ENCODE measurements around the gene SECISBP2L.
A peak's percentile ranks its signal among the peaks of the same experiment; 100 is the strongest.
"Not testable (repeated sequence)": the region's sequence is repeated elsewhere in the genome, so short reads cannot be mapped to it uniquely, and the experiment has no call there.

SECISBP2L gene

DNA sequence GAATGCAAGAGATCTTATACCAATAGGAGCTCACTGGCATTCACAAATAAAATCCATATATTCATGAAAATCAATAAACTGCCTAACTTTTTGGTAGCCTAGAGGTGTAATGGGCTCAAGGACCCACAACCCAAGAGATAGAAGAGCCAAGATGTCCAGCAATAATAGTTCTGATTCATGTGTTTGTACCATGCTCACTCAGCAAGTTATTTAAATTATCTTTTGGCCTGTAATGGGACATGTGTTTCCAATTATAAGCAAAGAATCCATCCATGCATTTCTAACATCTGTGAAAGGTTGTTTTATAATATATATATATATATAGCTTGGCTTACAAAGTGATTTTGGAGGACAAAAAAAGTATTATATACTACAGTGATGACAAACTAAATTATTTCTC lies 52.9 kb downstream of the SECISBP2L start:
- no peak for DNase-seq

DNA sequence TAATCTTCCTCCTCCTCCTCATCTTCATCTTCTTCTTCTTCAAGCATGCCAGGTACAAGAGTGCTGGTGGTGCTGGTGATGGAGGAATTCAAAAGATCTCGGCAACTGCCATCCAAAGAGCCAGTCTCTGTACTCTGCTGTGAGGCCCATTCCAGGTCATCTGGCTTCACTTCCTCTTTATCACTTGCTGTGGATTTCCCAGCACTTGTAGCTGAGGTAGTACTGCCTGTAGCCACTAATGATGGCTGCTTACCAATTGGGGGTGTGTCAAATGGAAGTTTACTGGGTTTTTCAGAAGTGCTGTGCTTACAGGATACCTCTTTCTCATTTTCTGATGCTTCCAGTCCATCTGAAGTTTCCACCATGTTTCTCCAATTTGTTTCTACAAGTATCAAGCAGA lies 53.7 kb downstream of the SECISBP2L start:
- DNase-seq = no peak

DNA sequence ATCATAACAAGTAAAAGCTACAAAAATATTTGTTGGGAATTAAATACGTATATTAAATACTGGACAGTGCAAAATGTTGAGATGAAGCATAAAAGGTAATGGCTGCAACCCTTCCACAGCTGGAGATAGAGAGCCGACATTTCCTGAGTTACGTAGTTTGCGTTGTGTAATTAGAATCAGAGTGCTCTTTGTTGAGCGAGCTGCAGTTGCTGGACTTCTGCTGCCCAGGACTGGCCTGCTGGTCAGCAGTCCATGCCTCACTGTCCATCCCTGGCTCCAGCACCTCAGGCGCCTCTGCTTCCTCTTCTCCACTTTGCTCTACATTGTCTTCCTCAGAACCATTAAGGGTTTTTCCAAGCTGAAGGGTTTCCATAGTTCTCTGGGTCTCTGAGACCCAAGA lies 54.1 kb downstream of the SECISBP2L start:
- DNase-seq = no peak

DNA sequence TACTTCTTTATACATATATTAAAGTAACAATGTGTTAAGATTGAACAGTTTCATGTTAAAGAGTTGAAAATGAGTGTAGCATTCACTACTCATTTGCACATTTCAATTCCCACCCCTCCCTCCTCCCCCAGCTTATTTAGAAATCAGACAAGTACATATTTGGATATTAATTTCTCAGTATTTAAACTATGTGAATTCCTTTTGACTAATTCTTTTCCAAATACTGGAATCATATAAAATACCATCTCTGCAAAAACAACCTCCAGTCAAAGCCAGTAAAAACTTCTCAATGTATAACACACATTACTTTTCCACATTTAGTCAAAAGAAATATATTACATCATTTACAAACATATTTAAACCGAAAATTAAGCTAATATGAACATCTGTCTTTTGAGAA lies 57.1 kb downstream of the SECISBP2L start:
- no peak for DNase-seq

DNA sequence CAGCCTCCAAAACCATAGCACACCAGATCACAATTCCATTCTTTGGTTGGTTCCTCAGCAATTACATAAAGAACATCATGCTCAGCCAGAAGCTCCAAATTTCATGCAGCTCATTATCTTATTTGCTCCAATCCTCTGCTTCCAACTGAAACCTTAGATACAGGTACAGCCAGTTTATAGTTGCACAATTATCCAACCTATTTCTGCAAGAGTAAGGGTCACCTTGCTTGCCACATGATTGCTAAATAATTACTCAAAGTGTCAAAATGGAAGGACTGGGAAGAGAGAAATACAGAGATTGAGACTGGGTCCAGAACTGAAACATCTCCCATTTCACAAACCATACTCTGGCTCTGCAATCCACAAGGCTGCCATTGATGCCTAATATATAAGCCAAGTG lies 59.1 kb downstream of the SECISBP2L start:
- DNase-seq = no peak

DNA sequence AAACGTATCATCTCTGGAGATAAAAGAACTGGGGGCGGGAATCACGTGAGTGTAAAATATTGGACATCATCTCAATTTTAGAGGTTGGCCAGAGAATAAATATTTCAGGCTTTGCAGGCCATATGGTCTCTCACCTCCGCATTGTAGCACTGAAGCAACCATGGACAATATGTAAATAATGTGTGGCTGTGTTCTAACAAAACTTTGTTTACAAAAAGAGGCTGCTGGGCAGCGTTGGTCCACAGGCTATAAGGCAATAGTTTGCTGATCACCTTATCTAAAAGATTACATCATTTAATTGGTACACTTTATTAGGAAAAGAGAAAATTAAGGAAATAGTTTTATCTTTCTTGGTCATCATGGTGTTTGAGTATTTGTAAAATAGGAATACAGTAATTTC lies 60.0 kb downstream of the SECISBP2L start:
- DNase-seq = no peak

DNA sequence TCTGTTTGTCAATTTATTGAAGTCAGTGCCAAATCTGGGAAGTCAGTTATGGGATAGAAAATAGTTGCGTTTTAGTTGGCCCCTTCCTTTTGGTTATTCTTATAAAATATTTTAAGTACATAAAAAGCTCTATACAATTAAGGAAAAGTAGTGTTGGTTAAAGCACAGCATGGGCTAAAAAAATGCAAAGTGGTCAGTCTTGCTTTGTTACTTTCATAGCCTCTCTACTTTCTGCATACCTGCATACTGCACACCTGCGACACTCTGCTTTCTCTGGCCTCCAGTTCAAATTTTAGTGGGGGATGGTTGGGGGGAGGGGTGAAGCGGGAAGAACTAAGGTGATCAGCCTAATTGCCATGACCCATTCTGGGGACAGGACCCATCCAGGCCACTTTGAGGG lies 60.7 kb downstream of the SECISBP2L start:
- no peak for DNase-seq

DNA sequence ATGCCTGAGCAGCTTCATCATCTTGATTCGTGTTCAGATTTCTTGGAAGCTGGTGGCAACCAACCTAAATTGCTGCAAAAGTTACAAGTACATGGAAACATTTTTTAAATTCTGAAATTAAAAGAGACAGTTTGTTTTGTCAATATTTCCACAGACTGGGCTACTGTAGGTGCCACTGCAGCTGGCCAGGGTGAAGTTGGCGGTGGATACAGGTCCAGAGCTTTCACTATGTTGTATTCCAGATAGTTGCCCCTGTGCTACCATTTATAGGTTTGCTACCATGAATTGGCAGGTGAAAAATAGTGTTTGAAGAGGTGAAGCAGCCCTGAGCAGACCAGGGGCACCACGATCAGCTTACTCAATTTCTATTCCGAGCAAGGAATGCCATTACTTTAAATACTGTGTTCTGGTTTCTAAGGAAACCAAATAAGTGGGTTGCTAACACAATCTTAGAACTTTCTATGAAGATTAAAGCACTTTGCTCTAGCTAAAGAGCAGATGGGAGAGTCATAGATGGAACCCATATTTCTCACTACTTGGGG lies 61.4 kb downstream of the SECISBP2L start:
- no peak for DNase-seq

DNA sequence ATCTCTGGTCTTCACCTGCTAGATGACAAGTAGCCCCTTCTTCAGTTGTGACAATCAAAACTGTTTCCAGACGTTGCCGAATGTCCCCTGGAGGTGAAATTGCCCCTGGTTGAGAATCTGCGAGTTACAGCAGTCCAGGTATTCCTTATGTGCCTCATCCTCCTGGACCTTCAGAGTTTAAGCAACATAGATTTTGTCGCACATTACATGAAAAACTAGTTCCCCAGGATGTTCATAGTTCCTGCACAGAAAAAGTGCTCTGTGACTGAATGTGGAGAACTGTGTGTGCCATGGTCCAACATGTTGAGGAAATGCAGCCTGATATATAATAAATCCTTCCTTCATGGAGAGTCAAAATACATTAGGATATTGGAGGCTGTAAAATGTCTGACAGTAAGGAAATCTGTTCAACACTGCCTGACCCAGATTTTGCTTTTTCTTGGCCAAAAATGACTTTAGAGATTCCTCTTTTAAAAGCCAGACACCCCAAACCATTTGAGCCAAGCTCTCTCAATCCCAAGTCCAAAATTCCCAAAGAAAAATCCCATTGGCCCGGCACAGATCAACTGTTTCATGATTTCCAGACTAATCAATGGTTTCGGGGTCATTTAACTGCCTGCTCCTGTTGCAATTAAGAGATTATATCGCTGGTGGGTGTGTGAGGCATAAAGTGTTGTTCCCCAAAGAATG lies 62.1 kb downstream of the SECISBP2L start:
- no peak for DNase-seq

DNA sequence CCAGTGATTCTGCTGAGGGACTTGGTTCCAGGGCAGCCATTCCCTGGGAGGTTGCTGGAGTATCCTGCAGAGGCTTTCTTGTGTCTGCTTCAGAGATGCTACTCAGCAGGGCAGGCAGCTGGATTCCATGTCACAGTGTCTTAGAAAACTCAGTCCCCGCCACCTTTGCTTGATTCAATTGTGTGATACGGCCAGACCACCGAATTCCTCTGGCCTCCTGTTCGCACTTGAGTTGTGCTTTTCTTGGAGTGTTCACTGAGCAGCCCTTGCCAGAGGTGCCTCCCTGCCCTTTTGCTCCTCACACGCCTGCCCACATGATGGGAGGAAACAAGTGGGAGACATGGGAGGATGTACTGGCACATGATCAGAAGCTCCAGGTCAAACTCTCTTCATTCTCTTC lies 62.9 kb downstream of the SECISBP2L start:
- no peak for DNase-seq

DNA sequence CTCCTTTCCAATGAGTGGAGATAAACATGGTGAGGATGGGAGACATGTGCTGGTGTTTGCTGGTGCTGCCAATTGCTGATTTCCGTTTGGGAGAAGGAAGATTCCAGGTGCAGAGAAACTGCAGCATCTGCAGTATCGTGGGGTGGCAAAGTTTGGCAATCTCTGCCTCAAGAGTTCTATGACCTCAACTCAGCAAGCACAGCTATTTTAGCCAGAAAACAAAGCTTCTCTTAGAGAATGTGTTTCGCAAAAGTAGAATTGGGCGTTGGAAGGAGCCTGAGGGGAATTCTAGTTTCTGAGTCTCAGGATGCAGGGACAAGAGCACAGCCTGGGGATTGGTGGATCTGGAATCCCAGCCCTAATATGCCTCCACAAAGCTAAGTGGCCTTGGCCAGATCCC lies 64.3 kb downstream of the SECISBP2L start:
- DNase-seq = no peak

DNA sequence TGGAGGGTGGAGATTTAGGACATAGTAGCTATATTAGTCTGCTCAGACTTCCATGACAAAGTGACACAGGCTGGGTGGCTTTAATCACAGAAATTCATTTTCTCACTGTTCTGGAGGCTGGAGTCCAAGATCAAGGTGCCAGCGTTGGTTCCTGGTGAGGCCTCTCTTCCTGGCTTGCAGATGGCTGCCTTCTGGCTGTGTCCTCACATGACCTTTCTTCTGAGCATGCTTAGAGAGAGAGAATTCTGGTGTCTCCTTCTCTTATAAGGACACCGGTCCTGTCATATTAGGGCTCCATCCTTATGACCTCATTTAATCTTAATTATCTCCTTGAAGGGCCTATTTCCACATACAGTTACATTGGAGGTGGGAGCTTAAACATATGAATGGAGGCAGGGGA lies 67.6 kb downstream of the SECISBP2L start:
- DNase-seq = no peak

DNA sequence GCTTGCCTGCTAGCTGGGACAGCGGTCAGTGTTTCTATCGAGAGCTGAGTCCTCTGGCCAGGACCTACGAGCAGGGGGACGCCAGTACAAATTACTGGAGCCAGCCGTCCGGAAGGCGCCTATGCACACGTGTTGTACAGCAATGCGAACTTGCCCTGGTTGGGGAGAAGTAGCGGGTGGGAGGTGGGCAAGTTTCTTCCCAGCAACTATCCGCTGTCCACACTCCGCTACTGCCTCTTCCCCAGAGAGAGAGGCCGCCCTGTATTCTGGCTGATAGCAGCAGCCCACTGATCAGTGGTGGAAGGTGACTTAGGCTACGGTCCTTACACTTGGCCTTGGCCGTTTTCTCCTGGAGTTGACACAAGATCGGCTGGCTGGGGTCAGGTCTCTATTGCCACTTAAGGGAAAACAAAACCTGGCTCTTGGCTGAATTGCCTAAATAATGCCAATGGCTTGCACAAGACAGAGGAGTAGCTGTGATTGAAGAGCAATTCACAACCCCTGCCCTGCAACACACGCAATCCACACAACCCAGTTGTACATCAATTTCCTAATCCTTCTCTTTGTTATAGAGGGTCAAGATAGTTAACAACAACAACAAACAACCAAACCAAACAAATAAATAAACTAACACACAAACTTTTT lies 69.7 kb downstream of the SECISBP2L start:
- DNase-seq = no peak

DNA sequence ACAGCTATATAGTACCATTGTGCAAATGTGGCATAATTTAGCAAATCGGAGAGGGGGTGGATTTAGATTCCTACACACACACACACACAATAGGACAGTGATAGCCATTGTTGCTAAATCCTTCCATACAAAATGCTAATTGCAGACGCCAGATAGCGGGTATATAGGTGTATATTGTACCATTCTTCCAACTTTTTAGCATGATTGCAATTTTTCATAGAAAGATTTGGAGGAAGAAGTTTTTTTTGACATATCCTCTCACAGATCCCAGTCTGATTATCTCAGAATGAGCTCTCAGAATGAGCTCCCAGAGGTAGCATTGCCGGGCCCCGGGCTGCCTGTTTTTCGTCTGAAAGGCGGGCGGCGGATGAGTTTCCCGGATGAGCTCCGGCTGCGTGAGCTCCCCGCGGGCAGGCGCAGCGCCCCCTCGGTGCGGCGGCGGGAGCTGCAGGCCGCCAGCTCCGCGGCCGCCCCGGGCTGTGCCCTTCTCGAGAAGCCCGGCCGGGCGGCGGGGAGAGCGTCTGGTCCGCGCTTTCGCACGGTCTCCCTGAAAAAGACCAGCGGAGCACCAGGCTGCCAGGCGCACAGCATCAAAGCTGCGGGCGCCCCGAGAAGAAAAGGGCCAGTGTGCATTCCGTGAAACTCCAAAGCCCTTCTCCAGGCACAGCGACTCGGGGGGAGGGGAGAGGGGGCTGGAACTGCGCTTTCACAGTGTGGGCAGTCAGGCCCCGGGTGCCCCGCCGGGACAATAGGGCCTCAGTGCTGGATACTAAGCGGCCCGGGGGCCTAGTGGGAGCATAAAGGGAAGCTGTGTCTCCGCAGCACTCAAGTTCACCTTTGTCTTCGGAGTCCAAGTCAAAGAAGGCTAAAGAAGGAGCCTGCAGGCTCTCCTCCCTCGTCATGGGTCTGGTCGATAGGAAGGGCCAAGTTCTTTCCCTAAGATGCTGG lies 70.5 kb downstream of the SECISBP2L start:
- DNase-seq = peak; percentile 77

DNA sequence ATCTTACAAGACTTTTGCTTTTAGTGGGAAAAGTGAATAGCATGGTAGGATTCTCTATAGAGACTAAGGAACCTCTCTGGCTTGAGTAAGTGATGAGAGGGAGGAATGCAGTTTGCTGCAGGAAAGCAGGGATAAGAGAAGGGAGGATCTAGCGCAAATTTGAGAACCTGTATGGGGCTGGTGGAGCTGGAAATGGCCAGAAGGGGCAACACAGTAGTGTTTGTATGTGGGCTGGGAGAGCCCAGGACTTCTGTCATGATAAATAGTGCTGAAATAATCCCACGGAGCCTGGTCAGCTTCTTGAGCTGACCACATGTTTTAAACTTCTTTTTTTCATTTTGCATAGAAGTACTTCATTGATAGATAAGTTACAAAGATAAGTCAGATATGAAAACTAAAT lies 71.4 kb downstream of the SECISBP2L start:
- no peak for DNase-seq

DNA sequence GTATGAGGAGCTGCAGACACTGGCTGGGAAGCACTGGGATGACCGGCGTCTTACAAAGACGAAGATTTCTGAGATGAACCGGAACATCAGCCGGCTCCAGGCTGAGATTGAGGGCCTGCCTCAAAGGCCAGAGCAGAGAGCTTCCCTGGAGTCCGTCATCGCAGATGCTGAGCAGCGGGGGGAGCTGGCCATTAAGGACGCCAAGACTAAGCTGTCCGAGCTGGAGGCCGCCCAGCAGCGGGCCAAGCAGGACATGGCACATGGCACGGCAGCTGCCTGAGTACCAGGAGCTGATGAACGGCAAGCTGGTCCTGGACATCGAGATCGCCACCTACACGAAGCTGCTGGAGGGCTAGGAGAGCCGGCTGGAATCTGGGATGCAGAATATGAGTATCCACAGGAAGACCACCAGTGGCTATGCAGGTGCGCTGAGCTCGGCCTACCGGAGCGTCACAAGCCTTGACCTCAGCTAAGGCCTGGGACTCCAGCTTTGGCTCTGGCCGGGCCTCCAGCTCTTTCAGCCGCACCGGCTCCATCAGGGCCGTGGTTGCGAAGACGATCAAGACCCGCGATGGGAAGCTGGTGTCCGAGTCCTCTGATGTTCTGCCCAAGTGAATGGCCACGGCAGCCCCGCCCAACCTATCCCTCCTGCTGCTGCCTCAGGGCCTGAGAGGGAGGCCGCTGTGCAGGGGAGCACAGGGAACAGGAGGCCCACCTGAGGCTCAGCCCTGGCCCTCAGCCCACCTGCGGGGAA lies 73.3 kb downstream of the SECISBP2L start:
- no peak for DNase-seq

DNA sequence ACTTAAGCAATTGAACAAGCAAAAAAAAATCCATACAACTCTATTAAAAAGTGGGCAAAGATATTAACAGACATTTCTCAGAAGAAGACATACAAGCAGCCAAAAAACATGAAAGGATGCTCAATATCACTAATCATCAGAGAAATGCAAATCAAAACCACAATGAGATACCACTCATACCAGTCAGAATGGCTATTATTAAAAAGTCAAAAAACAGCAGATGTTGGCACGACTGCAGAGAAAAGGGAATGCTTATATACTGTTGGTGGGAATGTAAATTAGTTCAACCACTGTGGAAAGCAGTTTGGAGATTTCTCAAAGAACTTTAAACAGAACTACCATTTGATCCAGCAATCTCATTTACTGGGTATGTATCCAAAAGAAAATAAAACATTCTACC lies 75.3 kb downstream of the SECISBP2L start:
- DNase-seq = not testable (repeated sequence)

DNA sequence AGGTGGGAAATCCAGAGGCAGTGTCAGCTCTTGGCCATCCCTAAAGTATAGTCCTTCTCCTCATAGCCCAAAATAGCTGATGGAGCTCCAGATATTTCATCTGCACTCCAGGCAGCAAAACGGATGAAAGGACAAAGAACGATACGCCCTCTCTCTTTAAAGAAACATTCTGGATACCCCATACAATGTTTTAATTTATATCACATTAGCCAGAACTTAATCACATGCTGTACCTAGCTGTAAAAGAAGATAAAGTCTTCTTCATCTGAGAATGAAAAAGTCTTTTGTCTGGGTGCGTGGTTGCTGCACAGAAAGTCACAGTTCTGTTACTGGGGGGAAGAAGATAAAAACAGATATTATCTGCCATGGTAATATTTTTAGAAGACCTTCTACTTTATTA lies 78.2 kb downstream of the SECISBP2L start:
- DNase-seq = no peak

DNA sequence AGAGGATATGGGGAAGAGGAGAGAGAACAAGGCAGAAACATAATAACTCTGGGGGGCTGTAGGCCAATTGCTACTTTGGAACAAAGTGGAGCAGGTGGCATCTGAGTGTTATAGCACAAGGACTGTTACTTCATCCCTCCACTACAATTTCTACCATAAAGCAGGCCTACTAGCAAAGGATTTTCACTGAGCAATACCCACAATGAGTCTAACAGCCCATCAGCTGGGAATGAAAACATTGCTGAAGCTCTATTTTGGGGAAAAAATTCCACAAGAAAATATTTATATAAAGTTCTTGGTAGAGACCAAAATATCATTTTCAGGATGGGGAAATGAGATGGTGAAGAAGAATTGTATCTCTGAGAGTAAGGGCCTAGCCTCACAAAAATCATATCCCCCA lies 78.9 kb downstream of the SECISBP2L start:
- DNase-seq = no peak

DNA sequence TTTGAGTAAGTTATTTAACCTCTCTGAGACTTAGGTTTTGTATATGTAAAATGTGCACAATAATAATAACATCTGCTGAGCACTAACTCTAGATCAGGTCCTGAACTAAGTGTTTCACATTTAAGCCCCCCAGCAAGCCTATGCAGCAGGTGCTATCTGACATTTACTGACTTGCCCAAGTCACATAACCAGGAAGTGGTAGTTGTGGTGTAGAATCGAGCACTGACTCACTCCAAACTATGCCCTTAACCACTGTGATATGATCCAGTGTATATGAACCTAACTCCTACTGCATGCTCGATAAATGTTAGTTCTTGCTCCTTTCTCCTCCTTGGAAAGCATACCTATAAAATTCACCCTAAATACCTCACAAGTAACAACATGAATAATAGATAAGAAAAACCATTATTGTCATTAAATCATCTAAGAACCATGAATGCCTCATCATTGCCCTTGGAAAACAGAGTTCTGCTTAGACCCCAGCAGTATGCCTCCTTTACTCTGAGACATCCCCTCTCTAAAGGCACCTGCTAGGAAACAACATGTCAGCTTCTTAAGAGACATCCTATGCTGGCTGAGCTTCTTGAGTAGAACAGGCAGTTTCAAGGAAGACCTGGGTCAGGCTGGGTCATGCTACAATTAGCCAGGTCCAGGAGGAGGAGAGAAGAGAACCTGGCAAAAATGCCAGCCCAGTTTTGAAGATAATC lies 79.5 kb downstream of the SECISBP2L start:
- no peak for DNase-seq

DNA sequence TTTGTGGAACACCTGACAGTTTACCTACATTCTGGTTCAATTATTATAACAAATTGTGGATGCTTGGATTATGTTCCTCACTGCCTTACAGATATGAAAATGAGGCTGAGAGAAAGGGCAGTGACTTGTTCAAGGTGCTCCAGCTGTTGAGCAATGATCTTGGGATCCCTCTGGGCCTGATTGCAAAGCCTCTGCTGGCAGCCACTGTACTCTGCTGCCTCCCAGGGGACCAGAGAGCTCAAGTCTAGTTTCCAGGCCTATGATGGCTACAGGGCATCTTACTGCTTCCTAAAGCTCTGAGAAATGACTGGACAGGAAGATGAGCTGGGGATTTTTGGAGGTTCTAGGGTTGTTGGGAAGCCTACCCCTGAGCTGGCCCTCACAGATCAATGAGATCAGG lies 80.3 kb downstream of the SECISBP2L start:
- DNase-seq = no peak

DNA sequence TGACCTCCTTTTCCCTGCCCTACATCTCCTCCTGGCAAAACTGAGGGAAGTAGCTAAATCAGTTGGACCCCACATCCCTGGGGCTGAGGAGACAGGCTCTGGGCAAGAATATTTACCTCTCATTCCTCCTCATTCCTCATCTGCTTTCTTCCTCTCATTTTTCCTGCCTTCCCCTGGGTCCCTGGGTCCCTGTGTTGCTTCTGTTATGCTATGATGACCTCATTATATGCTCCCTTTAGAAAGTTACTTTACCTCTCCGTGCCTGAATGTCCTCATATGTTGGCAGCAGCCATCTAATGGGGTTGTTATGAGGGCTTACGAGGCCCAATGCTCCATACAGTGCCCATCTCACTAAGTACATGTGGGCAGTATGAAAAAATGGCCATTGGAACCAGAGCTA lies 81.3 kb downstream of the SECISBP2L start:
- DNase-seq = no peak

Measured in activated naive CD4-positive, alpha-beta T cell treated with anti-CD3 and anti-CD28 coated beads, Interleukin-2, amount 50 U/mL, for 16 hours (primary cell).